ENCODE measurements around the gene USP13. TPM values are rescaled to one million over a fixed set of nuclear protein-coding genes. Genes with fewer than 3 reads are reported as not detected.

The USP13 gene
- total and polyA plus RNA-seq, 2 of the 4 experiments (the other 2 are of a cell fraction) = 9.2 to 18.1 TPM

DNA sequence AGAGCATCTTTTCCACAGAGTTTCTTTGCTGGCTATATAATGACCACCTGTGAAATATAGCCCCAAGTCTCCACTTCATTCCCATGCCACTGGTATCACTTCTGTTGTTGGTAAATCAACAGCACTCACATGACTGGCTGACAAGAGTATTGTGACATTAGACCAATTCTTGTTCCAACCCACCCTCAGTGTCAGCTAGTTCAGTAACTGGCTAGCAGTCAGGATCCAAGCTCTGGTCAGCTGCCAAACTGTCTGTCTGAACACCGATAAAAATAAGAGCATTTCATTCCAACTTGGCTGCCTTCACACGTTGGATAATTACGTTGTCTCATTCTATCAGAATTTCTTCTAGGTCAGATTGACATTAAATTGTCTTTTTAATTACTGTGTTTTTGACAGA lies 166.5 kb downstream of the USP13 start:
- DNase-seq (no peak), ATAC-seq (ENCODE audit: low read depth) (no peak)
- ChIA-PET POLR2A (ENCODE audit: unreplicated experiment) (no interaction called here), CTCF (interaction anchor here (0.9 kb wide), 1 partner anchor 8 kb away, joined by 3 read pairs; no protein-coding TSS in a partner anchor)
- H2AK9ac ChIP-seq (replicated peaks; ENCODE audit: low read depth, low read length, poor library complexity) = no peak overlapping the region
- no peak overlapping the region for H2BK20ac ChIP-seq (ENCODE audit: low read depth, low read length)
- H2AK5ac ChIP-seq (ENCODE audit: low read depth, low read length) = no peak overlapping the region
- in situ Hi-C loops (cut with MboI; ENCODE audit: low sequenced_read_pairs) = loop anchor here (25.0 kb wide), 1 partner anchor 793 kb away; the partner anchor contains the start of gene TTC14
- no peak overlapping the region for H3K4ac ChIP-seq (ENCODE audit: low read depth, low read length)
- dilution Hi-C loops (cut with HindIII; ENCODE audit: low sequenced_read_pairs, unreplicated experiment) = no loop called here
- no peaks in the 10 kb centered on the region for H3K9me3 ChIP-seq (ENCODE audit: control insufficient read depth, insufficient read depth, low read length)
- no peak overlapping the region for H3K23ac ChIP-seq (ENCODE audit: low read depth, low read length)
- no peaks in the 10 kb centered on the region for H3K4me1 ChIP-seq (ENCODE audit: control insufficient read depth, insufficient read depth, low read length)
- H3K9ac ChIP-seq (ENCODE audit: low read depth, low read length) = no peak overlapping the region
- H3K18ac ChIP-seq (ENCODE audit: low read depth, low read length) = no peak overlapping the region
- H3K56ac ChIP-seq (ENCODE audit: extremely low read depth, insufficient read depth, low read length) = no peak overlapping the region
- H3K27ac ChIP-seq (ENCODE audit: insufficient read depth, low read length) = no peak overlapping the region
- H3K4me3 ChIP-seq (ENCODE audit: insufficient read depth, low read depth, low read length) = no peak overlapping the region
- no peak overlapping the region for H4K91ac ChIP-seq (ENCODE audit: insufficient read depth, low read depth, low read length)
- H4K20me1 ChIP-seq (ENCODE audit: insufficient read depth, low read length) = no peaks in the 10 kb centered on the region
- H4K8ac ChIP-seq (ENCODE audit: low read depth in 2 of 2, low read length in 2 of 2) = no peak overlapping the region
- no peak overlapping the region for H2BK15ac ChIP-seq (ENCODE audit: low read depth, low read length)
- no peak for TF ChIP-seq MAFK (IDR thresholded peaks at IDR 0.05; ENCODE audit: low read depth, low read length)
- TF ChIP-seq RAD21 (IDR thresholded peaks at IDR 0.05; ENCODE audit: low read length) = no peak
- no peak overlapping the region for H2BK120ac ChIP-seq (ENCODE audit: low read depth, low read length)
- no peak overlapping the region for H3K14ac ChIP-seq (replicated peaks; ENCODE audit: low read depth, low read length)
- peaks cover 2% of the 10 kb centered on the region for H3K27me3 ChIP-seq (ENCODE audit: control insufficient read depth, insufficient read depth, low read length)
- no CpG with 5 or more reads among the region's 3 CpGs for WGBS, 2 experiments (ENCODE audit: extremely low coverage in 2 of 2, insufficient read length in 1 of 2)
- intact Hi-C loops (cut with micrococcal nuclease) = no loop called here
- H3K9me1 ChIP-seq (ENCODE audit: insufficient read depth, low read length) = no peaks in the 10 kb centered on the region
- no peak overlapping the region for H3K4me2 ChIP-seq (ENCODE audit: low read depth, low read length)
- H3K79me1 ChIP-seq (ENCODE audit: low read depth in 1 of 2, low read length in 2 of 2) = no peaks in the 10 kb centered on the region
- BruUV-seq (replicated peaks) = no TSS peak
- no peaks in the 10 kb centered on the region for H3K36me3 ChIP-seq (ENCODE audit: control insufficient read depth, insufficient read depth, low read length)
- H2AFZ ChIP-seq (replicated peaks; ENCODE audit: low read length, poor library complexity) = no peak overlapping the region
- no peak overlapping the region for H4K5ac ChIP-seq (ENCODE audit: low read depth, low read length)
- no peak overlapping the region for H2BK5ac ChIP-seq (ENCODE audit: low read depth, low read length, poor library complexity, severe bottlenecking)
